B cell (primary cell): ENCODE data around the gene ADARB2. TPM values are rescaled to one million over a fixed set of nuclear protein-coding genes. Genes with fewer than 3 reads are reported as not detected.

Source experiments
- ATAC-seq: fragments of 200-7000 bp; cut with Tn5 transposase; one replicate; pipeline ENCODE4 v1.10.0; 2021; ENCODE audit warnings: low read depth, mild to moderate bottlenecking, moderate number of reproducible peaks, moderate library complexity
- CTCF ChIA-PET: fragments of 350-600 bp; sonication (Branson Sonifier 250); formaldehyde crosslinking; loops from one replicate; lab custom pipeline; 2021; ENCODE audit warnings: antibody characterized with exemption, inconsistent platforms; lab: Charles Lee
- POLR2A ChIA-PET: fragments of 350-600 bp; sonication (Branson Sonifier 250); formaldehyde crosslinking; loops from one replicate; lab custom pipeline; 2021; ENCODE audit warnings: antibody characterized with exemption; lab: Charles Lee
- DNase-seq: peaks from one replicate; pipeline ENCODE4 v3.0.0; 2013
- H2AFZ ChIP-seq: 2 replicates; pipeline ENCODE4 v1.6.1; 2012; ENCODE audit warnings: mild to moderate bottlenecking, low read depth, low read length; ENCODE audit not compliant: insufficient read depth, poor library complexity, severe bottlenecking
- H3K27ac ChIP-seq, 2 donors: 1 replicate in 1 of 2; 2 replicates in 1 of 2; pipeline ENCODE4 v1.5.1; 2012 to 2013; ENCODE audit warnings: low read length in 2 of 2, mild to moderate bottlenecking in 2 of 2, moderate library complexity in 1 of 2
- H3K27me3 ChIP-seq, 4 experiments: fragments of 200-600 bp in 1 of 4; sonication (generic) in 1 of 4; replicated peaks in 1 of 4; 1 replicate in 2 of 4; 2 replicates in 2 of 4; pipeline versions ENCODE4 v1.6.1 to v1.7.0; 2013 to 2016; ENCODE audit warnings: low read length in 3 of 4, mild to moderate bottlenecking in 2 of 4, mixed read lengths in 1 of 4, moderate library complexity in 1 of 4; ENCODE audit not compliant: insufficient read depth in 4 of 4, control insufficient read depth in 3 of 4; ENCODE audit errors: control extremely low read depth in 1 of 4
- H3K36me3 ChIP-seq, 2 experiments: replicated peaks in 1 of 2; 1 replicate in 1 of 2; 2 replicates in 1 of 2; pipeline versions ENCODE4 v1.6.1 to v1.7.1; 2013; ENCODE audit warnings: low read length in 1 of 2; ENCODE audit not compliant: insufficient read depth in 2 of 2, control insufficient read depth in 1 of 2; ENCODE audit errors: control extremely low read depth in 1 of 2, extremely low read depth in 1 of 2
- H3K4me1 ChIP-seq, 2 donors: fragments of 200-600 bp in 1 of 2; sonication (generic) in 1 of 2; 1 replicate in 1 of 2; 2 replicates in 1 of 2; pipeline versions ENCODE4 v1.5.1 to v1.6.1; 2013 to 2017; ENCODE audit warnings: low read length in 2 of 2; ENCODE audit not compliant: control insufficient read depth in 2 of 2, insufficient read depth in 2 of 2
- H3K4me2 ChIP-seq: replicated peaks from 2 replicates; pipeline ENCODE3; 2012; ENCODE audit warnings: mild to moderate bottlenecking, low read depth, low read length; ENCODE audit not compliant: poor library complexity, severe bottlenecking
- H3K4me3 ChIP-seq, 5 experiments: fragments of 200-600 bp in 1 of 5; sonication (generic) in 1 of 5; 1 replicate in 3 of 5; 2 replicates in 2 of 5; pipeline versions ENCODE4 v1.5.1 to v1.7.0; 2011 to 2016; ENCODE audit warnings: low read length in 4 of 5, mild to moderate bottlenecking in 4 of 5, low read depth in 2 of 5, control low read depth in 1 of 5, moderate library complexity in 1 of 5; ENCODE audit not compliant: insufficient read depth in 1 of 5; ENCODE audit errors: control extremely low read depth in 1 of 5, extremely low read depth in 1 of 5
- H3K79me2 ChIP-seq: fragments of 200-600 bp; sonication (generic); one replicate; pipeline ENCODE4 v1.6.0; 2016; ENCODE audit warnings: low read length; ENCODE audit not compliant: control insufficient read depth, insufficient read depth
- H3K9ac ChIP-seq: fragments of 200-600 bp; sonication (generic); 2 replicates; pipeline ENCODE4 v1.6.1; 2017; ENCODE audit warnings: mild to moderate bottlenecking, low read length, moderate library complexity
- H3K9me3 ChIP-seq, 3 donors: one replicate each; pipeline versions ENCODE4 v1.6.1 to v1.7.1; 2013; ENCODE audit warnings: low read length in 2 of 3; ENCODE audit not compliant: control insufficient read depth in 2 of 3, insufficient read depth in 1 of 3; ENCODE audit errors: control extremely low read depth in 1 of 3
- H4K20me1 ChIP-seq: 2 replicates; pipeline ENCODE4 v1.6.0; 2012; ENCODE audit warnings: mild to moderate bottlenecking, low read length; ENCODE audit not compliant: insufficient read depth, control insufficient read depth, poor library complexity, severe bottlenecking
- H3K27ac Mint-ChIP-seq: one replicate; pipeline ENCODE4 v1.8.0; 2021; ENCODE audit warnings: mixed read lengths
- H3K27me3 Mint-ChIP-seq: one replicate; pipeline ENCODE4 v1.8.0; 2021; ENCODE audit warnings: mixed read lengths
- H3K4me1 Mint-ChIP-seq: one replicate; pipeline ENCODE4 v1.8.0; 2021; ENCODE audit warnings: mixed read lengths
- H3K4me3 Mint-ChIP-seq: one replicate; pipeline ENCODE4 v1.8.0; 2021; ENCODE audit warnings: mixed read lengths
- H3K9me3 Mint-ChIP-seq: one replicate; pipeline ENCODE4 v1.8.0; 2022; ENCODE audit warnings: mixed read lengths; ENCODE audit not compliant: insufficient read depth
- EZH2 ChIP-seq: IDR thresholded peaks from 2 replicates; pipeline ENCODE4 v1.6.1; 2012; ENCODE audit warnings: borderline replicate concordance, low read depth, mild to moderate bottlenecking, moderate library complexity, low read length; ENCODE audit not compliant: insufficient read depth, poor library complexity, severe bottlenecking
- WGBS: methylation state at CpG from one replicate; pipeline ENCODE4 v1.1.5; 2013; ENCODE audit warnings: missing lambda C conversion rate; ENCODE audit not compliant: insufficient coverage; 5-methylcytosine and 5-hydroxymethylcytosine counted together
- intact Hi-C: fragments of 100-400 bp; cut with micrococcal nuclease; formaldehyde crosslinking; loops from one replicate; pipeline ENCODE4 v1.10.0; 2022
- polyA plus RNA-seq: library from polyadenylated mRNA; depleted of rRNA; stranded (reverse); fragments of >200 nt; gene quantifications from 2 replicates; pipeline ENCODE4 v1.2.3, GENCODE V29; 2012
- total RNA-seq, 2 donors: library from RNA; stranded (reverse); fragments of 120-200 nt in 1 of 2; gene quantifications; 1 replicate in 1 of 2; 2 replicates in 1 of 2; pipeline versions ENCODE4 v1.2.3 to v1.2.4, GENCODE V29; 2013 to 2022
- TF ChIP-seq, protein P1 (sequence below): fragments of 200-600 bp; IDR thresholded peaks from one replicate; pipeline ENCODE4 v1.8.0; 2022; ENCODE audit warnings: antibody characterized with exemption, mild to moderate bottlenecking

The ADARB2 gene
- total and polyA plus RNA-seq, 2 donors (not counting 1 experiment from before 2014, with no cell fraction given), result 0.13 to 0.96 TPM

DNA sequence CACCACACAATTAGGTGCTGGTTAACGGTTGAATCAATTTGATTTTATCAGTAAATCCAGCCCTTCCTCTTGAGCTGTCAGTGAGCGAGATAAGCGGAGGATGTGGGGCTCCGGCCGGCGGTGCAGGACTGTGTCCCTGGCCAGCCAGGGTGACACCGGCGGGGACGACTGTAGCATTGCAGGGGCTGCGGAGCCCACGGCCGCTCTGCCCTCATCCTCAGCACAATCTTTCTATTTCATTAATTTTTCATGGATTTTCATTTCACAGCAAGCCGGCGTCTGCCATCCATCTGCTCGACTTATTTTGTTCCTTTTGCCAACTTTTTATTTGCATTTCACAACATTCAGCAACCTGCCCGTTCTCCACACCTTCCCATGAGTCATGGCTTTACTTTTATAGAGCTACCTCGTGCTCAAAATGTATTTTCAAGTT is 4.7 kb downstream of the ADARB2 start:
- no peak overlapping the region for H2AFZ ChIP-seq
- no peak overlapping the region for H3K4me3 Mint-ChIP-seq
- CTCF ChIA-PET, result no interaction called here
- H3K4me1 ChIP-seq, result peaks cover 20 to 21% of the 10 kb centered on the region in 2 donors
- no peak overlapping the region for H3K4me3 ChIP-seq
- no peaks in the 10 kb centered on the region for H3K36me3 ChIP-seq
- H3K27ac ChIP-seq, result no peak overlapping the region
- H3K4me1 Mint-ChIP-seq, result peaks cover 20% of the 10 kb centered on the region
- no peak overlapping the region for H3K9ac ChIP-seq
- no peak for ATAC-seq
- no peaks in the 10 kb centered on the region for H4K20me1 ChIP-seq
- POLR2A ChIA-PET, result no interaction called here
- no peak overlapping the region for H3K4me2 ChIP-seq
- H3K79me2 ChIP-seq, result no peaks in the 10 kb centered on the region
- H3K27me3 Mint-ChIP-seq, result peaks cover 72% of the 10 kb centered on the region
- H3K27ac Mint-ChIP-seq, result no peak overlapping the region
- H3K27me3 ChIP-seq, result peaks cover 0 to 58% (median 50%) of the 10 kb centered on the region in 4 experiments
- H3K9me3 Mint-ChIP-seq, result no peaks in the 10 kb centered on the region
- intact Hi-C loops, result loop anchor here (10.0 kb wide), 1 partner anchor 68 kb away; no protein-coding TSS in a partner anchor
- 37% methylated on average over 17 of the region's 17 CpGs for WGBS
- TF ChIP-seq, protein P1, sequence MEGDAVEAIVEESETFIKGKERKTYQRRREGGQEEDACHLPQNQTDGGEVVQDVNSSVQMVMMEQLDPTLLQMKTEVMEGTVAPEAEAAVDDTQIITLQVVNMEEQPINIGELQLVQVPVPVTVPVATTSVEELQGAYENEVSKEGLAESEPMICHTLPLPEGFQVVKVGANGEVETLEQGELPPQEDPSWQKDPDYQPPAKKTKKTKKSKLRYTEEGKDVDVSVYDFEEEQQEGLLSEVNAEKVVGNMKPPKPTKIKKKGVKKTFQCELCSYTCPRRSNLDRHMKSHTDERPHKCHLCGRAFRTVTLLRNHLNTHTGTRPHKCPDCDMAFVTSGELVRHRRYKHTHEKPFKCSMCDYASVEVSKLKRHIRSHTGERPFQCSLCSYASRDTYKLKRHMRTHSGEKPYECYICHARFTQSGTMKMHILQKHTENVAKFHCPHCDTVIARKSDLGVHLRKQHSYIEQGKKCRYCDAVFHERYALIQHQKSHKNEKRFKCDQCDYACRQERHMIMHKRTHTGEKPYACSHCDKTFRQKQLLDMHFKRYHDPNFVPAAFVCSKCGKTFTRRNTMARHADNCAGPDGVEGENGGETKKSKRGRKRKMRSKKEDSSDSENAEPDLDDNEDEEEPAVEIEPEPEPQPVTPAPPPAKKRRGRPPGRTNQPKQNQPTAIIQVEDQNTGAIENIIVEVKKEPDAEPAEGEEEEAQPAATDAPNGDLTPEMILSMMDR, result no peak
- TF ChIP-seq EZH2, result no peak
- DNase-seq, result no peak
- peaks cover 0 to 4% (median 2%) of the 10 kb centered on the region in 3 donors for H3K9me3 ChIP-seq

DNA sequence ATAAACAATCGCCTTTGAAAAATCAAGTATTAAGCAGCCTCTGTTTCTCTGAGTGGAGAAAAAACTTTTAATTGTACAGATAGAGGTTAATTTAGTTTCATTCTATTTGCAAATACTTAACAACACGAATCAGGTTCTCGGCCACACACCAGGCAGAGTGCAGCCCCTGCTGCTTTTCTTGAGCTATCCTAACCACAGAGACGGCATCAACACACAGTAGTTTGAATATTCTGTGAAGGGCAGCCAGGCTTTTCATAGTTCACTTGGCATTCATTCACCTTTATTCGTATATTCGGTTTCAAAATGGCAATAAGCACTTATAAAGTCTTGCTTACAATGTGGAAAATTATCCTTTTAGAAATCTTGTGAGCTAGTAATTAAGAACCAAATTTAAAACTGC is 5.7 kb downstream of the ADARB2 start:
- 89% methylated on average over 3 of the region's 6 CpGs for WGBS
- no peak for DNase-seq
- intact Hi-C loops, result loop anchor here (10.0 kb wide), 1 partner anchor 67 kb away; no protein-coding TSS in a partner anchor
- TF ChIP-seq, protein P1, result no peak
- TF ChIP-seq EZH2, result no peak
- Histone ChIP-seq H4K20me1 (no peaks in the 10 kb centered on the region), H3K4me1 (peaks cover 11% of the 10 kb centered on the region in 2 donors), H3K9me3 (peaks cover 0 to 4% (median 2%) of the 10 kb centered on the region in 3 donors), H3K79me2 (no peaks in the 10 kb centered on the region), H3K27ac (no peak overlapping the region), H3K4me2 (no peak overlapping the region), H3K36me3 (no peaks in the 10 kb centered on the region), H2AFZ (no peak overlapping the region), H3K4me3 (no peak overlapping the region), H3K9ac (no peak overlapping the region), H3K27me3 (peaks cover 0 to 52% (median 43%) of the 10 kb centered on the region in 4 experiments)
- Mint-ChIP-seq H3K9me3 (no peaks in the 10 kb centered on the region), H3K4me3 (no peak overlapping the region), H3K27ac (no peak overlapping the region), H3K27me3 (peaks cover 74% of the 10 kb centered on the region), H3K4me1 (peaks cover 12% of the 10 kb centered on the region)
- CTCF ChIA-PET, result interaction anchor here (0.6 kb wide), 1 partner anchor 329 kb away, joined by 3 read pairs; no protein-coding TSS in a partner anchor
- POLR2A ChIA-PET, result no interaction called here
- no peak for ATAC-seq
